Loucy (cell line): Measurements from ENCODE around the gene NDUFA3.

Experiments
- H2AFZ ChIP-seq: fragments of 200-600 bp; sonication (generic); 2 replicates; pipeline ENCODE4 v1.6.0; 2016; ENCODE audit warnings: antibody characterized with exemption, mild to moderate bottlenecking, low read length, moderate library complexity
- H3F3A ChIP-seq: fragments of 200-600 bp; 2 replicates; pipeline ENCODE4 v1.6.0; 2016; ENCODE audit warnings: antibody characterized with exemption, low read depth, mild to moderate bottlenecking
- H3K27me3 ChIP-seq: fragments of 200-600 bp; sonication (generic); 2 replicates; pipeline ENCODE4 v1.6.1; 2014; ENCODE audit warnings: low read length, mild to moderate bottlenecking; ENCODE audit not compliant: insufficient read depth, poor library complexity, severe bottlenecking
- H3K36me3 ChIP-seq: fragments of 200-600 bp; sonication (generic); 2 replicates; pipeline ENCODE4 v1.6.1; 2016; ENCODE audit warnings: low read length; ENCODE audit not compliant: insufficient read depth
- H3K4me1 ChIP-seq: fragments of 200-600 bp; sonication (generic); 2 replicates; pipeline ENCODE4 v1.5.1; 2014; ENCODE audit warnings: low read length, mild to moderate bottlenecking; ENCODE audit not compliant: insufficient read depth, poor library complexity, severe bottlenecking
- H3K4me2 ChIP-seq: fragments of 200-600 bp; sonication (generic); 2 replicates; pipeline ENCODE4 v1.6.0; 2014; ENCODE audit warnings: antibody characterized with exemption, low read length, low read depth, mild to moderate bottlenecking; ENCODE audit not compliant: poor library complexity, severe bottlenecking
- H3K4me3 ChIP-seq: fragments of 200-600 bp; sonication (generic); 2 replicates; pipeline ENCODE4 v1.5.1; 2014; ENCODE audit warnings: low read length, mild to moderate bottlenecking, mixed read lengths; ENCODE audit not compliant: poor library complexity, severe bottlenecking
- H3K79me2 ChIP-seq: fragments of 200-600 bp; sonication (generic); 2 replicates; pipeline ENCODE4 v1.6.1; 2014; ENCODE audit warnings: low read length; ENCODE audit not compliant: insufficient read depth
- H3K9ac ChIP-seq: fragments of 200-600 bp; sonication (generic); 2 replicates; pipeline ENCODE4 v1.6.0; 2014; ENCODE audit warnings: mild to moderate bottlenecking, low read depth, low read length, moderate library complexity; ENCODE audit not compliant: poor library complexity, severe bottlenecking
- H3K9me2 ChIP-seq: fragments of 200-600 bp; sonication (generic); replicated peaks from 2 replicates; pipeline ENCODE4 v1.6.1; 2016; ENCODE audit warnings: low read depth, low read length, mixed read lengths
- H3K9me3 ChIP-seq: fragments of 200-600 bp; sonication (generic); 2 replicates; pipeline ENCODE4 v1.6.1; 2014; ENCODE audit warnings: mild to moderate bottlenecking, antibody characterized with exemption, low read length, low read depth; ENCODE audit not compliant: insufficient read depth
- H4K20me1 ChIP-seq: fragments of 200-600 bp; sonication (generic); 2 replicates; pipeline ENCODE4 v1.6.0; 2014; ENCODE audit warnings: antibody characterized with exemption, low read length, mild to moderate bottlenecking; ENCODE audit not compliant: insufficient read depth, poor library complexity, severe bottlenecking
- CTCF ChIP-seq: fragments of 200-600 bp; sonication (generic); conservative IDR thresholded peaks from 2 replicates; pipeline ENCODE4 v1.5.1; 2014; ENCODE audit warnings: mild to moderate bottlenecking, antibody characterized with exemption, low read length
- EZH2phosphoT487 ChIP-seq: fragments of 200-600 bp; IDR thresholded peaks from 2 replicates; pipeline ENCODE4 v1.6.1; 2018; ENCODE audit warnings: antibody characterized with exemption, mild to moderate bottlenecking, moderate library complexity, borderline replicate concordance

Gene NDUFA3

GRCh38 chr19:54138489-54139256, 36.0 kb downstream of the NDUFA3 start:
- H4K20me1 ChIP-seq, result peaks cover 57% of the 10 kb centered on the region
- H3K36me3 ChIP-seq, result peaks cover 16% of the 10 kb centered on the region; the same call in 1 of the 2 replicates
- H3K9ac ChIP-seq, result peak overlapping the region; percentile 97
- H3K9me2 ChIP-seq, result no peaks in the 10 kb centered on the region
- peaks cover 5% of the 10 kb centered on the region for H3K27me3 ChIP-seq
- H2AFZ ChIP-seq, result no peak overlapping the region
- H3K9me3 ChIP-seq, result no peaks in the 10 kb centered on the region
- H3K4me3 ChIP-seq, result peak overlapping the region; percentile 86
- peaks cover 39% of the 10 kb centered on the region for H3K4me1 ChIP-seq
- no peaks in the 10 kb centered on the region for H3F3A ChIP-seq
- TF ChIP-seq EZH2phosphoT487 (no peak), CTCF (no peak)
- H3K79me2 ChIP-seq, result peaks cover 53% of the 10 kb centered on the region
- H3K4me2 ChIP-seq, result peak overlapping the region; percentile 82

GRCh38 chr19:54141356-54141755, 38.7 kb downstream of the NDUFA3 start:
- H3K9me2 ChIP-seq, result no peaks in the 10 kb centered on the region
- peak overlapping the region; percentile 97 for H3K9ac ChIP-seq
- H3K4me2 ChIP-seq, result peak overlapping the region; percentile 82
- H3K79me2 ChIP-seq, result peaks cover 53% of the 10 kb centered on the region
- H2AFZ ChIP-seq, result no peak overlapping the region
- H3K4me3 ChIP-seq, result no peak overlapping the region
- H3K36me3 ChIP-seq, result peaks cover 43% of the 10 kb centered on the region; the same call in 1 of the 2 replicates
- H3K27me3 ChIP-seq, result peaks cover 5% of the 10 kb centered on the region
- no peaks in the 10 kb centered on the region for H3F3A ChIP-seq
- H4K20me1 ChIP-seq, result peaks cover 61% of the 10 kb centered on the region
- peaks cover 33% of the 10 kb centered on the region for H3K4me1 ChIP-seq
- no peak for TF ChIP-seq EZH2phosphoT487
- no peak for TF ChIP-seq CTCF
- no peaks in the 10 kb centered on the region for H3K9me3 ChIP-seq

GRCh38 chr19:54142166-54142780, 39.6 kb downstream of the NDUFA3 start:
- Histone ChIP-seq H3K4me2 (peak overlapping the region; percentile 82), H3K79me2 (peaks cover 53% of the 10 kb centered on the region), H2AFZ (no peak overlapping the region), H3K36me3 (peaks cover 52% of the 10 kb centered on the region; the same call in 1 of the 2 replicates), H4K20me1 (peaks cover 63% of the 10 kb centered on the region), H3K9ac (no peak overlapping the region), H3K4me3 (no peak overlapping the region), H3K4me1 (peaks cover 30% of the 10 kb centered on the region), H3F3A (no peaks in the 10 kb centered on the region), H3K9me2 (no peaks in the 10 kb centered on the region), H3K27me3 (peaks cover 5% of the 10 kb centered on the region), H3K9me3 (no peaks in the 10 kb centered on the region)
- TF ChIP-seq EZH2phosphoT487, result no peak
- no peak for TF ChIP-seq CTCF
